ENCODE data around the gene FGF11. TPM values are rescaled to one million over a fixed set of nuclear protein-coding genes. Genes with fewer than 3 reads are reported as not detected.
A peak's percentile ranks its signal among the peaks of the same experiment; 100 is the strongest.

FGF11 gene
- total RNA-seq, 2 experiments from 2014 or later = 1.5 to 1.7 TPM

DNA sequence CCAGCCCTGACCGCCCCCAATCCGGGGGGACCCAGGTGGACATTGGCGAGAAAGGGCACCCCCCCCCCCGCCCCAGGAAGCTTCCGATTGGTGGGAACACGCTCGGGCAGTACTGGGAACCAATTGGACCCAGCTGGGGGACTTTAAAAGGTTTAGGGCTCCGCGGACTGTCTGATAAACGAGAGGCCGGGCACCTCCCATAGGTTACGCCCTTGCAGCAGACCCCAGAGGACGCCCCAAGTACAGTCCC lies 35.7 kb upstream of the FGF11 start:
- ChIA-PET CTCF (interaction anchor here (1.3 to 2.6 kb wide), 5 partner anchors 10 to 107 kb away, joined by 3 to 18 read pairs (median 6); partner anchors contain the start of genes PLSCR3 and TMEM102), POLR2A (interaction anchor here (0.8 to 2.9 kb wide), 21 partner anchors 8 to 368 kb away, joined by 3 to 37 read pairs (median 6); partner anchors contain the start of genes ACAP1, MPDU1, NEURL4 and PLSCR3)
- intact Hi-C loops (cut with DNase I, micrococcal nuclease) = loop anchor here in 1 of 2 experiments (10.0 kb wide), 1 partner anchor 49 kb away; the partner anchor contains the start of genes KCTD11 and TMEM95
- peak overlapping the region; percentile 87 for H3K27ac Mint-ChIP-seq
- peaks cover 31% of the 10 kb centered on the region for H3K4me1 ChIP-seq (ENCODE audit: insufficient read depth, low read length)
- no peaks in the 10 kb centered on the region for H3K27me3 Mint-ChIP-seq
- TF ChIP-seq, protein P1, sequence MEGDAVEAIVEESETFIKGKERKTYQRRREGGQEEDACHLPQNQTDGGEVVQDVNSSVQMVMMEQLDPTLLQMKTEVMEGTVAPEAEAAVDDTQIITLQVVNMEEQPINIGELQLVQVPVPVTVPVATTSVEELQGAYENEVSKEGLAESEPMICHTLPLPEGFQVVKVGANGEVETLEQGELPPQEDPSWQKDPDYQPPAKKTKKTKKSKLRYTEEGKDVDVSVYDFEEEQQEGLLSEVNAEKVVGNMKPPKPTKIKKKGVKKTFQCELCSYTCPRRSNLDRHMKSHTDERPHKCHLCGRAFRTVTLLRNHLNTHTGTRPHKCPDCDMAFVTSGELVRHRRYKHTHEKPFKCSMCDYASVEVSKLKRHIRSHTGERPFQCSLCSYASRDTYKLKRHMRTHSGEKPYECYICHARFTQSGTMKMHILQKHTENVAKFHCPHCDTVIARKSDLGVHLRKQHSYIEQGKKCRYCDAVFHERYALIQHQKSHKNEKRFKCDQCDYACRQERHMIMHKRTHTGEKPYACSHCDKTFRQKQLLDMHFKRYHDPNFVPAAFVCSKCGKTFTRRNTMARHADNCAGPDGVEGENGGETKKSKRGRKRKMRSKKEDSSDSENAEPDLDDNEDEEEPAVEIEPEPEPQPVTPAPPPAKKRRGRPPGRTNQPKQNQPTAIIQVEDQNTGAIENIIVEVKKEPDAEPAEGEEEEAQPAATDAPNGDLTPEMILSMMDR (IDR thresholded peaks at IDR 0.05) = no peak
- peak overlapping the region; percentile 77 for H3K4me3 ChIP-seq (ENCODE audit: low read length)
- H3K27ac ChIP-seq (ENCODE audit: low read depth in 1 of 2, low read length in 2 of 2) = peak overlapping the region in 1 of 2 donors; percentile 36
- H3K27me3 ChIP-seq (ENCODE audit: control insufficient read depth in 1 of 2, insufficient read depth in 2 of 2, low read length in 2 of 2) = peaks cover 0 to 5% of the 10 kb centered on the region in 2 experiments
- H3K9me3 Mint-ChIP-seq = no peaks in the 10 kb centered on the region
- H3K36me3 Mint-ChIP-seq (ENCODE audit: low read depth) = peaks cover 9% of the 10 kb centered on the region
- H3K9me3 ChIP-seq (ENCODE audit: control insufficient read depth in 1 of 2, insufficient read depth in 1 of 2, low read length in 2 of 2) = no peaks in the 10 kb centered on the region
- peaks cover 28% of the 10 kb centered on the region for H3K4me1 Mint-ChIP-seq (ENCODE audit: low read depth)
- peak overlapping the region; percentile 98 for H3K4me3 Mint-ChIP-seq
- DNase-seq (no peak), ATAC-seq (ENCODE audit: poor library complexity) (no peak)
- H3K36me3 ChIP-seq (ENCODE audit: insufficient read depth, low read length) = no peaks in the 10 kb centered on the region

DNA sequence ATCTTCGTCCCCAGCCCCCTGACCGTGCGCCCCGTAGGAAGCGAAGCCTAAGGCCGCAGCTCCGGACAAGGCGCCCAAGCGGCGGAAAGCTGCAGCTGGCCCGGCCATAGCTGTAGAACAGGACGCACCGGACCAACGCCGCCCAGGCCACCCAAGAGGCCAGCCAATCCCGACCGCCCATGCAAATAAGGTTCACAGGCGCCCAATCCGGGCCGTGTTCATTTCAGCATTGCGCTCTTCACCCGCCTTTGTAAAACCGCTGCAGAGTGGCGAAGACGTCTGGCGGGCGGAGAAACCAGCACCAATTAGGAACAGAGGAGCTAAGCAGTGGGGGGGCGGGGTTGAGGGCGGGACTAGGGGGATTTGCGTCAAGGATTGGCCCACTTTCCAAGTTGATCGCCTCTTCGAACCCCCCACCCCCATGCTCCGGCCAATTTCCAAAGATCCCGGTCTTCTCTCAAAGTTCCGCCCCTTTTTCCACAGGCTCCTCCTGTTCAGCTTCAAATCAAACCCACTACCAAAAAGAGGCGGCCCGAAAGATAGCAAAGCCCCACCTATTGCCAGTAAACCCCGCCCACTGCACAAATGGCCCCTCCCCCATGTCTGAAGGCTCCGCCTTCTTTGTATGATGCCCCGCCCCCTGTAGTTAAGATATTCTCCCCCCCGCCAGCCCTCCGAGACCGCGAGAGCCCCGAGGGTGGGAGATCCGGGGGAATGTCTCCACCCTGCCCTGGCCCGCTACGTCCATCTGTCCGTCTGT lies 35.2 kb upstream of the FGF11 start, which contains the start of gene TMEM256:
TSS of gene TMEM256 (minus strand) at position 121 of the 760 bp plus-strand sequence. CDS start at position 108, 13 bp downstream.
- Mint-ChIP-seq H3K27me3 (no peaks in the 10 kb centered on the region), H3K4me3 (peak within 1 kb of the TSS; percentile 98), H3K9me3 (no peaks in the 10 kb centered on the region), H3K36me3 (ENCODE audit: low read depth) (peaks cover 9% of the 10 kb centered on the region), H3K4me1 (ENCODE audit: low read depth) (peaks cover 31% of the 10 kb centered on the region), H3K27ac (peak within 1 kb of the TSS; percentile 87)
- peak; percentile 90 to 99 (median 94) for DNase-seq
- ChIA-PET POLR2A (interaction anchor here (0.6 to 2.9 kb wide), 25 partner anchors 9 to 368 kb away, joined by 3 to 37 read pairs (median 6); partner anchors contain the start of genes ACAP1, MPDU1, NEURL4 and PLSCR3), CTCF (interaction anchor here (0.8 to 2.6 kb wide), 5 partner anchors 10 to 675 kb away, joined by 4 to 18 read pairs (median 6); partner anchors contain the start of genes PLSCR3 and TMEM102)
- Histone ChIP-seq H3K27me3 (ENCODE audit: control insufficient read depth in 1 of 2, insufficient read depth in 2 of 2, low read length in 2 of 2) (peaks cover 0 to 5% of the 10 kb centered on the region in 2 experiments), H3K4me1 (ENCODE audit: insufficient read depth, low read length) (peaks cover 36% of the 10 kb centered on the region), H3K36me3 (ENCODE audit: insufficient read depth, low read length) (no peaks in the 10 kb centered on the region), H3K9me3 (ENCODE audit: control insufficient read depth in 1 of 2, insufficient read depth in 1 of 2, low read length in 2 of 2) (no peaks in the 10 kb centered on the region), H3K27ac (ENCODE audit: low read depth in 1 of 2, low read length in 2 of 2) (peak within 1 kb of the TSS in 1 of 2 donors; percentile 82), H3K4me3 (ENCODE audit: low read length) (peak within 1 kb of the TSS; percentile 77)
- TF ChIP-seq, protein P1 (IDR thresholded peaks at IDR 0.05) = no peak
- peak; percentile 88 for ATAC-seq (ENCODE audit: poor library complexity)
- intact Hi-C loops (cut with DNase I, micrococcal nuclease) = loop anchor here (1.0 to 10.0 kb wide), 4 partner anchors 10 to 80 kb away; partner anchors contain the start of genes PLSCR3 (in 2 of the 2), KCTD11 (in 1 of the 2), POLR2A (in 1 of the 2) and TMEM102 (in 1 of the 2)

DNA sequence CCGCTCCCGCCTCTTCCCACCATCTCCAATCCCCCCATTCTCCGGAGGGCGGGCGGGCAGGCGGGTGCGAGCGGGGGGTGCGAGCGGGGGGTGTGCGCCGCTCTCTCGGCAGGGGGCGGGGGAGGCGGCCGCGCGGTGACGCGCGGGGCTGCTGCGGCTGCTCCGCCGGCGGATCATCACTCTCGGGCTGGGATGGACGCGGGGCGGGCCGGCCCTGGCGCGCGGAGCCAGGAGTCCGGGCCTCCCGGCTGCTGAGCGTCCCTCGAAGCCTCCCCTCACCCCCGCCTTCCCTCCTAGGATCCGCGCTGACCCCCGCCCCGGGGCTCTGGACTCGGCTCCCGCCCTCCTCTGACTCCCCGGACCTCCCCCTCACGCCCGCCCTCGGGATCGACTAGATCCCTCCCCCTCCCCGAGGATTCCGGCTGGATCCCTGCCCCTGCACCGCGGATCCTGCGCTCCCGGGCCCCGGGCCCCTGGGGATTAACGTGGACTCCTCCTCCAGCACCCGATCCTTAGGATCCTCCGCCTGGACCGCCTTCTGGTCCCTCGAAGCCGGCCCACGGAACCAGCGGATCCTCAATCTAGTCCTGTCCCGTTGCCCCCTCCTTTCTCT lies 34.5 kb upstream of the FGF11 start:
- H3K9me3 Mint-ChIP-seq = no peaks in the 10 kb centered on the region
- TF ChIP-seq, protein P1 (IDR thresholded peaks at IDR 0.05) = no peak
- peak; percentile 50 for ATAC-seq (ENCODE audit: poor library complexity)
- peak overlapping the region; percentile 77 for H3K4me3 ChIP-seq (ENCODE audit: low read length)
- H3K4me1 Mint-ChIP-seq (ENCODE audit: low read depth) = peaks cover 29% of the 10 kb centered on the region
- intact Hi-C loops (cut with DNase I, micrococcal nuclease) = loop anchor here (1.0 to 10.0 kb wide), 4 partner anchors 11 to 79 kb away; partner anchors contain the start of genes PLSCR3 (in 2 of the 2), KCTD11 (in 1 of the 2), POLR2A (in 1 of the 2) and TMEM102 (in 1 of the 2)
- H3K9me3 ChIP-seq (ENCODE audit: control insufficient read depth in 1 of 2, insufficient read depth in 1 of 2, low read length in 2 of 2) = no peaks in the 10 kb centered on the region
- DNase-seq = peak in 10 of 14 experiments; percentile 18 to 90 (median 74)
- peak overlapping the region; percentile 98 for H3K4me3 Mint-ChIP-seq
- peaks cover 9% of the 10 kb centered on the region for H3K36me3 Mint-ChIP-seq (ENCODE audit: low read depth)
- peaks cover 36% of the 10 kb centered on the region for H3K4me1 ChIP-seq (ENCODE audit: insufficient read depth, low read length)
- ChIA-PET POLR2A (interaction anchor here (0.6 to 2.9 kb wide), 23 partner anchors 9 to 369 kb away, joined by 3 to 37 read pairs (median 6); partner anchors contain the start of genes ACAP1, MPDU1, NEURL4 and PLSCR3), CTCF (interaction anchor here (0.8 to 2.6 kb wide), 5 partner anchors 11 to 675 kb away, joined by 4 to 18 read pairs (median 6); partner anchors contain the start of genes PLSCR3 and TMEM102)
- no peaks in the 10 kb centered on the region for H3K36me3 ChIP-seq (ENCODE audit: insufficient read depth, low read length)
- H3K27me3 Mint-ChIP-seq = no peaks in the 10 kb centered on the region
- H3K27ac ChIP-seq (ENCODE audit: low read depth in 1 of 2, low read length in 2 of 2) = peak overlapping the region in 1 of 2 donors; percentile 82
- peak overlapping the region; percentile 87 for H3K27ac Mint-ChIP-seq
- H3K27me3 ChIP-seq (ENCODE audit: control insufficient read depth in 1 of 2, insufficient read depth in 2 of 2, low read length in 2 of 2) = peaks cover 0 to 5% of the 10 kb centered on the region in 2 experiments
